VCaP (cell line): ENCODE data around the gene MMAB.

Source experiments
- H3K27ac ChIP-seq: fragments of 450-650 bp; 2 replicates; pipeline ENCODE4 v1.5.1; 2017
- TF ChIP-seq, protein P1 (sequence below): fragments of 450-650 bp; conservative IDR thresholded peaks from 2 replicates; pipeline ENCODE4 v1.5.1; 2017; ENCODE audit warnings: mild to moderate bottlenecking, moderate library complexity

Gene MMAB

GRCh38 chr12:109519787-109520186 is 53.5 kb downstream of the MMAB start:
- H3K27ac ChIP-seq = no peak overlapping the region
- TF ChIP-seq, protein P1, sequence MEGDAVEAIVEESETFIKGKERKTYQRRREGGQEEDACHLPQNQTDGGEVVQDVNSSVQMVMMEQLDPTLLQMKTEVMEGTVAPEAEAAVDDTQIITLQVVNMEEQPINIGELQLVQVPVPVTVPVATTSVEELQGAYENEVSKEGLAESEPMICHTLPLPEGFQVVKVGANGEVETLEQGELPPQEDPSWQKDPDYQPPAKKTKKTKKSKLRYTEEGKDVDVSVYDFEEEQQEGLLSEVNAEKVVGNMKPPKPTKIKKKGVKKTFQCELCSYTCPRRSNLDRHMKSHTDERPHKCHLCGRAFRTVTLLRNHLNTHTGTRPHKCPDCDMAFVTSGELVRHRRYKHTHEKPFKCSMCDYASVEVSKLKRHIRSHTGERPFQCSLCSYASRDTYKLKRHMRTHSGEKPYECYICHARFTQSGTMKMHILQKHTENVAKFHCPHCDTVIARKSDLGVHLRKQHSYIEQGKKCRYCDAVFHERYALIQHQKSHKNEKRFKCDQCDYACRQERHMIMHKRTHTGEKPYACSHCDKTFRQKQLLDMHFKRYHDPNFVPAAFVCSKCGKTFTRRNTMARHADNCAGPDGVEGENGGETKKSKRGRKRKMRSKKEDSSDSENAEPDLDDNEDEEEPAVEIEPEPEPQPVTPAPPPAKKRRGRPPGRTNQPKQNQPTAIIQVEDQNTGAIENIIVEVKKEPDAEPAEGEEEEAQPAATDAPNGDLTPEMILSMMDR = no peak

GRCh38 chr12:109518820-109519665 is 54.3 kb downstream of the MMAB start:
- peak overlapping the region; percentile 1; the same call in 1 of the 2 replicates for H3K27ac ChIP-seq
- TF ChIP-seq, protein P1 = peak; percentile 95

- H3K27ac ChIP-seq = no peak overlapping the region
- TF ChIP-seq, protein P1 = no peak
Measured at GRCh38 chr12:109517619-109518018, 55.7 kb downstream of the MMAB start.

DNA sequence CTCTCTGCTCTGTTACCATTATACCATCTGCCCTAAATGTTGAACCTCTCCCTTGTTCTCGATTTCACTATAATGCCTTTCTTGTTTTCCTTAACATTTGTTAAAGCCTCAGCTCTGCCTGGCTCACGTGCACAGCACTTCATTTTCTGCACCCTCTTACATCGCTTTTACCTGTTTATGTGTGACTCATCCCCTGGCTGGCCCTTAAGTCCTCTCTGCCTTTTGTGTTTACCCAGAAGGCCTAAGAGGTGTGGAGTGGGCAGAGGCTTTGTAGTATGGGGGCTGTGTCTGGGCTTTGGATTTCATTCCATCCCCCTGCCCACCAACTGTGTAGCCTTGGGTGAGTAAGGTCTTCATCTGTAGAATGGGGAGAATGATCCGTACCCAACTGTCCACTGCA is 59.3 kb downstream of the MMAB start:
- no peak overlapping the region for H3K27ac ChIP-seq
- TF ChIP-seq, protein P1 = no peak

- TF ChIP-seq, protein P1 = no peak
Measured at GRCh38 chr12:109513051-109513450, 60.3 kb downstream of the MMAB start.

GRCh38 chr12:109512608-109513007 is 60.7 kb downstream of the MMAB start:
- TF ChIP-seq, protein P1 = no peak
- H3K27ac ChIP-seq = no peak overlapping the region; the same call in 1 of the 2 replicates

More at GRCh38 chr12:109513051-109513450, 60.3 kb downstream of the MMAB start:
- H3K27ac ChIP-seq = no peak overlapping the region

DNA sequence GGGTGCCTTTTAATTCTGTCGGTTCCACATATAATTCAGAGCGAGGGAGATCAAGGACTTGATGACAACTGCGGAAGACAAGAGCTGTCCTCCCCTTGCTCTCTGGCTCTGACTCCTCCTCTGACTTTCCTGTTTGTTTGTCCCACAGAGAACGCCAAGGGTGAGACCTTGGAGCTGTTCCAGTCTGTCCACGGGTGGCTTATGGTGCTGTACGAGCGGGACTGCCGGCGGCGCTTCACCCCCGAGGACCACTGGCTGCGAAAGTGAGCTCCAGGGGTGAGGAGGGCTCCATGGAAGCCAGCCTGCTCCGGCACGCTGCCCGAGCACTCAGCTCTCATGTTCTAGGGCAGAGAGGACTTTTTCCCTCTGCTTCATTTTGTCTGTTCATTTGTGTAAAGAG is 63.1 kb downstream of the MMAB start:
- TF ChIP-seq, protein P1 = no peak
- no peak overlapping the region for H3K27ac ChIP-seq
